Measurements from ENCODE around the gene GRIA4. TPM values are rescaled to one million over a fixed set of nuclear protein-coding genes. Genes with fewer than 3 reads are reported as not detected.
"Not testable (repeated sequence)": the region's sequence is repeated elsewhere in the genome, so short reads cannot be mapped to it uniquely, and the experiment has no call there.

GRIA4 gene
- polyA plus RNA-seq, 3 donors from 2014 or later, result not detected

- no peak for DNase-seq
- Mint-ChIP-seq H3K27ac (no peak overlapping the region), H3K36me3 (no peaks in the 10 kb centered on the region), H3K4me1 (no peaks in the 10 kb centered on the region), H3K9me3 (peaks cover 0 to 5% (median 0%) of the 10 kb centered on the region in 6 donors), H3K27me3 (ENCODE audit: low read depth in 3 of 3) (no peaks in the 10 kb centered on the region), H3K4me3 (no peak overlapping the region)
Observed at GRCh38 chr11:105968021-105968697, 358.3 kb downstream of the GRIA4 start.

DNA sequence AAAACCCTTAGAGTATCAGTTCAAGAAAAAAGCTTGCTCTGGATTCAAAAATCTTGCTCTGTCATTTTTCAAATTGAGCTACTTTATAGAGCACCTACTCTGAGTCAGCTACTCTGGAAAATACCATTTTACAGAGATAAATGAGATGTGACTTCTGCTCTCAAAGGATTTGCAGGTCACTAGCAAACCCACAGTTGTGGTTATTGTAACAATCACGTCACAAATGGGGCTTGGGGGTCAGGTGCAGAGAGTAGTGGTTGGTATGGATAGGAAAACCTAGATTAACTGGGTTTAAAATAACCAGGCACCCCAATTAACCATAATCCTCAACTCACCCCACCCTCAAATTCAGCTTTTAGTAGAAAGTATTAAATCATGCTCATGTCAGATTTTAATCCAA is 359.9 kb downstream of the GRIA4 start:
- H3K9me3 Mint-ChIP-seq, result peaks cover 0 to 5% (median 0%) of the 10 kb centered on the region in 6 donors

DNA sequence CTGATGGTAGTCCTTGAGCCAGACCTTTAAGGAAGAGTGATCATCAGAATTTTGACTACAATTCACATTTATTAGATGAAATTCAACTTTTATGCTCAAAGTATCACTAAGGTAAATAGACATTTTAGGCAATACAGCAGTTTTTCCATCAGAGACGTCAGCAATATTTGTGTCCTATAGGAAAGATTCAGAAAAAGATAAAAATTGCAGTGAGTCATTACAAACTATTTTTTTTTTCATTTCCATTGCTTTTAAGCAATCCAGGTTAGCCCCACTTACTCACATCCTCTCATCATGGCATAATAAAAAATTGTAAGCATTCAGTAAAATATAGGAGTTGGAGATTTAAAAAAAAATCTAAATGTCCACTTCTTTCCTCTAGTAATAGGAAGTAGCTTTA is 365.3 kb downstream of the GRIA4 start:
- no peaks in the 10 kb centered on the region for H3K36me3 Mint-ChIP-seq
- peaks cover 0 to 2% (median 0%) of the 10 kb centered on the region in 3 donors for H3K27me3 Mint-ChIP-seq (ENCODE audit: low read depth in 3 of 3)
- no peaks in the 10 kb centered on the region for H3K4me1 Mint-ChIP-seq
- no peak overlapping the region for H3K4me3 Mint-ChIP-seq
- DNase-seq, result no peak
- no peak overlapping the region for H3K27ac Mint-ChIP-seq
- no peaks in the 10 kb centered on the region for H3K9me3 Mint-ChIP-seq

More for the DNA sequence above, 359.9 kb downstream of the GRIA4 start:
- Mint-ChIP-seq H3K27me3 (ENCODE audit: low read depth in 3 of 3) (no peaks in the 10 kb centered on the region), H3K36me3 (no peaks in the 10 kb centered on the region), H3K27ac (no peak overlapping the region), H3K4me3 (no peak overlapping the region), H3K4me1 (no peaks in the 10 kb centered on the region)
- DNase-seq, result no peak

DNA sequence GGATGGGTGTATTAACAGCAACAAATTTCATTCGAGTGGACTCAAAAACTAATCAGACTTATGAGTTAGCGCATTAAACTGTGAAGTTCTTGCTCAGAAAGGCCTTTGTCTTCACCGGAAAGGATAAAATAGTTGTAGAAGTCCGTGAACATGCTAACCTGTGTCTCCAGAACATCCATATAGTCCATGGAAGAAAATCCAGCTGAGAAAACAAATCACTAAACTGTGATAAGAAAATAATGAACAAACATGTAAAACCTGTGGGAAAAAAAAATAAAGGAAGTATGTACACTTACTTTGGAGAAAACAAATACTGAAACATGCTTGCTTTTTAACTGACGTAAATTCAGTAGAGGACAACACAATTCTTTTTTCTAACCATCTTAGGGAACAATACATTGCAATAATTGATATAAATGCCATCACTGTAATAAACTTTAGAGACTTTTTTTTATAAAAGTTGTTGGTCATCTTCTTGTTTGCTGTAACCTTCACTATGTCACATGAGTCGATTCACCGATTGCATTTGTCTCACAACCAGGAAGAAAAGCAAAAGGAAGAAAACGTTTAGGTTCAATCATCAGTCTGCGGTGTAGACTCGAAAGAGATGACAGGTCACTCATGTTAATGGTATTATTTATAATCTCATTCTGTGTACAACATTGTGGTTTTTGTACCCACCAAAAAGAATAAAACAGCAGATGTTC is 370.3 kb downstream of the GRIA4 start:
- Mint-ChIP-seq H3K27me3 (ENCODE audit: low read depth in 3 of 3) (peaks cover 0 to 2% (median 0%) of the 10 kb centered on the region in 3 donors), H3K9me3 (peaks cover 0 to 6% (median under 1%) of the 10 kb centered on the region in 6 donors), H3K4me3 (no peak overlapping the region), H3K27ac (no peak overlapping the region), H3K4me1 (no peaks in the 10 kb centered on the region), H3K36me3 (no peaks in the 10 kb centered on the region)
- DNase-seq, result no peak

DNA sequence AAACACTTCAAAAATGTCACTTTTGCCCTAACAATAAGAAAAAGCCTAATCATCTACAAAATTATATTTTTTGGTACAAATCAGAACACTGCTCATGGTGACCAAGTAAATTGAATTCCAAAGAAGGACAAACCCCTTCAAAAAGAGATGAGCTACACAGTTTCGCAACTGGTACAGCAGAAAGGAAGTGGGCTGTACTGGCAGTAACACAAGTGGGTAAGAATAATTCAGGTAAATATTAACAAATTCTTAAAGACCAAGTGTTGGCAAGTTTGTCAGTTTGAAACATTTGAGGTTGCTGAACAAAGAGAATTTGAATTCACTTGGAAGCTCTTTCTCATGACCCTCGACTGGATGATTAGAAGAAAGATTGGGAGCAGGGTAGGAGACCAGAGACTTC is 376.7 kb downstream of the GRIA4 start:
- H3K27ac Mint-ChIP-seq, result no peak overlapping the region
- no peaks in the 10 kb centered on the region for H3K4me1 Mint-ChIP-seq
- DNase-seq, result no peak
- H3K36me3 Mint-ChIP-seq, result peaks cover 0 to 7% (median under 1%) of the 10 kb centered on the region in 3 donors
- H3K4me3 Mint-ChIP-seq, result no peak overlapping the region
- peaks cover 0 to 4% (median 0%) of the 10 kb centered on the region in 6 donors for H3K9me3 Mint-ChIP-seq
- no peaks in the 10 kb centered on the region for H3K27me3 Mint-ChIP-seq (ENCODE audit: low read depth in 3 of 3)

DNA sequence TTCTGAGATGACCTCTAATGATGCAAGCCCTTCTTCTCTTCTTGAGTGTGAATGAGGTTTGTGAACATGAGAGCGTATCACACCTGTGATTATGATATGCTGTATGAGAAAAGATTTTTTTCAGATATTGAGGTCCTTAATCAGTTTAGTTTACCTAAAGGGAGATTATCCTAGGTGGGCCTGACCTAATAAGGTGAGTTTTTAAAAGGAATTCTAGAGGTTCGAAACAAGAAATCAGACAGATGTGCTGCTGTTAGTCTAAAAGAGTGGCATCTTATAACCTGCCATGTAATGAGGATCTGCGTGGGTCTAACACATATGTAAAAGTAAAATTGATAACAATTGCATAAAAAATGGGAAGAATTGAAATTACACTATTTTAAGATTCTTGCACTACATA is 378.3 kb downstream of the GRIA4 start:
- H3K27ac Mint-ChIP-seq, result no peak overlapping the region
- H3K9me3 Mint-ChIP-seq, result peaks cover 0 to 4% (median 1%) of the 10 kb centered on the region in 6 donors
- H3K4me1 Mint-ChIP-seq, result no peaks in the 10 kb centered on the region
- H3K27me3 Mint-ChIP-seq (ENCODE audit: low read depth in 3 of 3), result no peaks in the 10 kb centered on the region
- DNase-seq, result no peak
- H3K4me3 Mint-ChIP-seq, result no peak overlapping the region
- H3K36me3 Mint-ChIP-seq, result peaks cover 8 to 21% (median 11%) of the 10 kb centered on the region in 3 donors

GRCh38 chr11:105989124-105989523 is 379.3 kb downstream of the GRIA4 start:
- Mint-ChIP-seq H3K9me3 (peaks cover 0 to 12% (median 4%) of the 10 kb centered on the region in 6 donors), H3K27ac (no peak overlapping the region), H3K36me3 (peaks cover 16 to 30% (median 20%) of the 10 kb centered on the region in 3 donors), H3K4me3 (no peak overlapping the region), H3K4me1 (no peaks in the 10 kb centered on the region), H3K27me3 (ENCODE audit: low read depth in 3 of 3) (no peaks in the 10 kb centered on the region)
- no peak for DNase-seq

DNA sequence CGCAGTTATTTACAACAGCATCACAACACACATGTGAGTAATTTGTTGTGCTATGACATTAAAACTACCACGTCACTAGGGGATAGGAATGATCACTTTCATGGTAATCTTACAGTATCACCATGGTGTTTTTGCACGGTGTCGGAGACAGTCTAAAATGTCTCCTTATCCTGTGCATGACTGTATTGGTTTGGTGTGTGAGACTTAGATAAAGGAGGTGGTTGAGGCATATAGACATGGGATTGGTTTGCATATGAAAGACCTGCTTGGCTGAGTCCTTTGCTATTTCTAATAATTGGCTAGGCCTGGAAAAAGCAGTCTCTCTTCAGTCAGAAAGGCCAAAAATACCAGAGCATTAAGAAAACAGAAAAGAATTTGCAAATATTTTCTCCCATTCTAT is 382.0 kb downstream of the GRIA4 start:
- no peak overlapping the region for H3K4me3 Mint-ChIP-seq
- H3K36me3 Mint-ChIP-seq, result peaks cover 31 to 44% (median 38%) of the 10 kb centered on the region in 3 donors
- no peaks in the 10 kb centered on the region for H3K4me1 Mint-ChIP-seq
- no peaks in the 10 kb centered on the region for H3K27me3 Mint-ChIP-seq (ENCODE audit: low read depth in 3 of 3)
- H3K27ac Mint-ChIP-seq, result no peak overlapping the region
- H3K9me3 Mint-ChIP-seq, result peaks cover 0 to 13% (median 4%) of the 10 kb centered on the region in 6 donors
- DNase-seq, result no peak

DNA sequence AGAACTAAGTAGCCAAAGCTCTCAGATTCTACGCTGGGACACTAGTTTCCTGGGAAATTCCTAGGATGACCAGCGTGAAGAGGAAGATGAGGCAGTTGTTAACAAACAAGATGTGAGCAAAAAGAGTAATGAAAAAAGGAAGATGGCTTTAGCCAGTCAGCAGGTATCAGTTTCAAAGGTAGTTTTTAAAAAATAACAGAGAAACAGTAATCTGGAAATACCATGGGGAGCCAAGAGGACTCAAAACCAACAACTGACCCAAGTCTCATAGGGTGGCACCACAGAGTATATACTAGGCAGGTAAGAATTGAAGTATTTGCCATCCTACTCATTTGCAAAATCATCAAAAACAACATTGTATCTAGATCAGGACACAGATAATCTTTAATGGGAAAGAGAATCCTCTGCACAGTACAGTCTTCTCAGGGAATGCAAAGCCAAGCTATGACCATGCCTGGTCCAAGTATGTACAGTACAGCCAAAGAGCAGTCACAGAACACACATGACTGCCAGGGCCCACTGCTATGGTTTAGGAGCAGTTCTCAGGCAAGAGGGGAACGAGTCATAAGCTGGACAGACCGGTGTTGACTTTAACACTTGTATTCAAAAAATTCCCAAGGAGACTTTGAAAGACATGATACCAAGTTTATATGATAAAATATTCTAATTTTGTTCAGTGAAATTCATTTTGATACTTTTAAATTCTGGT is 391.6 kb downstream of the GRIA4 start:
- no peak for DNase-seq
- H3K27ac Mint-ChIP-seq, result no peak overlapping the region
- peaks cover 7 to 17% (median 10%) of the 10 kb centered on the region in 6 donors for H3K9me3 Mint-ChIP-seq
- H3K36me3 Mint-ChIP-seq, result peaks cover 44 to 66% (median 62%) of the 10 kb centered on the region in 3 donors
- peaks cover 2 to 30% of the 10 kb centered on the region in 2 donors for H3K4me1 Mint-ChIP-seq
- H3K4me3 Mint-ChIP-seq, result no peak overlapping the region
- H3K27me3 Mint-ChIP-seq (ENCODE audit: low read depth in 3 of 3), result peaks cover 0 to 1% (median 0%) of the 10 kb centered on the region in 3 donors

- Mint-ChIP-seq H3K4me1 (peaks cover 2 to 35% of the 10 kb centered on the region in 2 donors), H3K9me3 (peaks cover 7 to 17% (median 10%) of the 10 kb centered on the region in 6 donors), H3K36me3 (peaks cover 53 to 76% (median 69%) of the 10 kb centered on the region in 3 donors)
- not testable (repeated sequence) for H3K27me3 Mint-ChIP-seq (ENCODE audit: low read depth in 3 of 3); H3K27ac Mint-ChIP-seq; DNase-seq; H3K4me3 Mint-ChIP-seq
Observed at GRCh38 chr11:106003094-106003493, 393.2 kb downstream of the GRIA4 start.

DNA sequence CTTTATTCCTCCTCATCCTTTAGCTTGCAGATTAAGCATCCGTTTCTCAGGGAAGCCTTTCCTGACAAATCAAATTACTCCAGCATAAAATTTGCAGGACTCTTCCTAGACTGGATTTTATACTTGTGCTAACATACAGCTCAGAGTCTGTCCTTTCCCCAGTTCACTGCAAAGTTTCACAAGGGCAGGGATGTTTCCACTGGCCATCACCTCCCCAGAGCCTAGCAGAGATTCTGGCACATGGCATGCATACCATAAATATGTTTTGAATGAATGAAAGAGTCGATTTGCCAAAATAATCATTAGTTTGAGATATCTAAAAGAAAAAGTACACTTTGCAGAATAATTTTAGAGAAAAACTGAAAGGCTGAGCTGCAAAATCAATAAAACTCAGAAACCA is 401.6 kb downstream of the GRIA4 start:
- Mint-ChIP-seq H3K4me3 (no peak overlapping the region), H3K4me1 (peaks cover 24 to 72% of the 10 kb centered on the region in 2 donors), H3K27me3 (ENCODE audit: low read depth in 3 of 3) (peaks cover 0 to 1% (median 0%) of the 10 kb centered on the region in 3 donors), H3K36me3 (peaks cover 43 to 45% (median 44%) of the 10 kb centered on the region in 3 donors), H3K27ac (no peak overlapping the region), H3K9me3 (no peaks in the 10 kb centered on the region)
- DNase-seq, result no peak

- Mint-ChIP-seq H3K9me3 (no peaks in the 10 kb centered on the region), H3K27me3 (ENCODE audit: low read depth in 3 of 3) (peaks cover 0 to 1% (median 0%) of the 10 kb centered on the region in 3 donors), H3K27ac (no peak overlapping the region), H3K36me3 (peaks cover 31 to 33% (median 32%) of the 10 kb centered on the region in 3 donors), H3K4me1 (peaks cover 26 to 67% of the 10 kb centered on the region in 2 donors), H3K4me3 (no peak overlapping the region)
- no peak for DNase-seq
Observed at GRCh38 chr11:106012744-106013143, 402.9 kb downstream of the GRIA4 start.

DNA sequence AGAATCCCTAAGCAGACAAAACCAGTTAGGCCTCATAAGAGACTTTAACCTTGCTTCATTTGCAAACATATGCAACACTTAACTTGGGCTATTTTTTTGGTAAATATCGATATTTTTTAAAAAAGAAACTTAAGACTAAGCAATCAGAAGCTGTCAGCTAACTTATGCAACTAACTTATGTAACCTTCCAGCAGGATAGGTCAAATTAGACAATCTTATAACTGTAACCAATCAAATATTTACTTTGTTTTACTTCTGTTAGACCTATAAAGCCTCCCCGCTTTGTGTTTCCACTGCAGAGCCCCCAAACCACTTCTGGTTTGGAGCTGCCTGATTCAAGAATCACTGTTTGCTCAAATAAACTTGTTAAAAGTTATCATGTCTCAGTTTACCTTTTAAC is 404.2 kb downstream of the GRIA4 start:
- no peak for DNase-seq
- no peak overlapping the region for H3K4me3 Mint-ChIP-seq
- no peaks in the 10 kb centered on the region for H3K9me3 Mint-ChIP-seq
- H3K4me1 Mint-ChIP-seq, result peaks cover 28 to 66% of the 10 kb centered on the region in 2 donors
- no peak overlapping the region for H3K27ac Mint-ChIP-seq
- peaks cover 0 to 1% (median 0%) of the 10 kb centered on the region in 3 donors for H3K27me3 Mint-ChIP-seq (ENCODE audit: low read depth in 3 of 3)
- peaks cover 21 to 24% (median 23%) of the 10 kb centered on the region in 3 donors for H3K36me3 Mint-ChIP-seq

DNA sequence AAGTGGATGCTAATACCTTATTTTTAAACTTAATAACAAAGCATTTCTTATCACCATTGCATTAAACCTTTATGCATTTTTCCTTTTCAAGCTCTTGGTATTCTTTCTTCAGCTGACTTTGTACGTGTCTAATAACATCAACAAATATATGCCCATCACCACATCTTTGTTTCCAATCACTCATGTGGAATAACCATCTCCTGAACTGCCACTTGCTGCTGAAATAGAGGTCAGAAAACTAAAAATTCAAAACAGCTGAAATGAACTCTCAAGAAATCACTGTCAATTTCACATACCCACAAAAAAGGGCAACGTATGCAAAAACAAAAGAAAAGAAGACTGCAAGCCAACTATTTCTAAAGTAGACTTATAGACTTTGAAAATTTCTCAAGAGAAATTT is 404.7 kb downstream of the GRIA4 start:
- DNase-seq, result no peak
- Mint-ChIP-seq H3K4me3 (no peak overlapping the region), H3K36me3 (peaks cover 18 to 20% (median 19%) of the 10 kb centered on the region in 3 donors), H3K27me3 (ENCODE audit: low read depth in 3 of 3) (peaks cover 0 to 1% (median 0%) of the 10 kb centered on the region in 3 donors), H3K27ac (no peak overlapping the region), H3K4me1 (peaks cover 31 to 68% of the 10 kb centered on the region in 2 donors), H3K9me3 (no peaks in the 10 kb centered on the region)
